HG03280 (cell line): ENCODE results near the gene STXBP2.

ENCODE experiments used
- ATAC-seq: cut with Tn5 transposase; IDR thresholded peaks from one replicate; pipeline ENCODE4 v1.9.1; 2021; ENCODE audit warnings: mild to moderate bottlenecking, moderate library complexity; ENCODE audit not compliant: unreplicated experiment

STXBP2 gene

GRCh38 chr19:7648265-7649014 lies 11.5 kb downstream of the STXBP2 start:
- no peak for ATAC-seq

- ATAC-seq = no peak
These were observed 13.2 kb downstream of the STXBP2 start for GRCh38 chr19:7650148-7650547.

GRCh38 chr19:7652061-7652641 lies 15.2 kb downstream of the STXBP2 start:
- no peak for ATAC-seq

GRCh38 chr19:7654401-7654800 lies 17.5 kb downstream of the STXBP2 start:
- no peak for ATAC-seq

GRCh38 chr19:7655581-7655980 lies 18.7 kb downstream of the STXBP2 start:
- no peak for ATAC-seq

GRCh38 chr19:7657131-7657751 lies 20.3 kb downstream of the STXBP2 start:
- no peak for ATAC-seq

GRCh38 chr19:7658219-7658686 lies 21.3 kb downstream of the STXBP2 start:
- ATAC-seq = peak; percentile 86

- ATAC-seq = no peak
These were observed 25.0 kb downstream of the STXBP2 start for GRCh38 chr19:7661744-7662538.

GRCh38 chr19:7662657-7663056 lies 25.7 kb downstream of the STXBP2 start:
- no peak for ATAC-seq

GRCh38 chr19:7663706-7664105 lies 26.8 kb downstream of the STXBP2 start:
- ATAC-seq = no peak

- no peak for ATAC-seq
These were observed 28.2 kb downstream of the STXBP2 start for GRCh38 chr19:7665076-7665475.

GRCh38 chr19:7668842-7669241 lies 31.9 kb downstream of the STXBP2 start, which contains the start of gene RETN:
RETN (plus strand) TSS chr19:7669049; CDS start chr19:7669327, 278 bp downstream.
- no peak for ATAC-seq

- ATAC-seq = no peak
These were observed 32.7 kb downstream of the STXBP2 start for GRCh38 chr19:7669641-7670040.

- ATAC-seq = no peak
These were observed 33.4 kb downstream of the STXBP2 start for GRCh38 chr19:7670150-7670783.

- ATAC-seq = no peak
These were observed 33.9 kb downstream of the STXBP2 start for GRCh38 chr19:7670790-7671189.

- ATAC-seq = no peak
These were observed 35.6 kb downstream of the STXBP2 start for GRCh38 chr19:7672522-7672921.

GRCh38 chr19:7674010-7675005 lies 37.4 kb downstream of the STXBP2 start:
- ATAC-seq = no peak

GRCh38 chr19:7676376-7676775 lies 39.5 kb downstream of the STXBP2 start:
- no peak for ATAC-seq

GRCh38 chr19:7676854-7677253 lies 39.9 kb downstream of the STXBP2 start, which contains the start of gene MCEMP1:
MCEMP1 (plus strand) TSS chr19:7677090; CDS start chr19:7677121, 31 bp downstream.
- no peak for ATAC-seq
